SH-SY5Y (cell line): ENCODE measurements around the gene SMIM28.

Experiments used
- GATA2 ChIP-seq: IDR thresholded peaks from 2 replicates; pipeline ENCODE4 v1.6.1; 2011; ENCODE audit warnings: mild to moderate bottlenecking, low read depth, low read length
- GATA3 ChIP-seq: IDR thresholded peaks from 2 replicates; pipeline ENCODE4 v1.6.1; 2011; ENCODE audit warnings: low read depth, mild to moderate bottlenecking, low read length, moderate library complexity

DNA sequence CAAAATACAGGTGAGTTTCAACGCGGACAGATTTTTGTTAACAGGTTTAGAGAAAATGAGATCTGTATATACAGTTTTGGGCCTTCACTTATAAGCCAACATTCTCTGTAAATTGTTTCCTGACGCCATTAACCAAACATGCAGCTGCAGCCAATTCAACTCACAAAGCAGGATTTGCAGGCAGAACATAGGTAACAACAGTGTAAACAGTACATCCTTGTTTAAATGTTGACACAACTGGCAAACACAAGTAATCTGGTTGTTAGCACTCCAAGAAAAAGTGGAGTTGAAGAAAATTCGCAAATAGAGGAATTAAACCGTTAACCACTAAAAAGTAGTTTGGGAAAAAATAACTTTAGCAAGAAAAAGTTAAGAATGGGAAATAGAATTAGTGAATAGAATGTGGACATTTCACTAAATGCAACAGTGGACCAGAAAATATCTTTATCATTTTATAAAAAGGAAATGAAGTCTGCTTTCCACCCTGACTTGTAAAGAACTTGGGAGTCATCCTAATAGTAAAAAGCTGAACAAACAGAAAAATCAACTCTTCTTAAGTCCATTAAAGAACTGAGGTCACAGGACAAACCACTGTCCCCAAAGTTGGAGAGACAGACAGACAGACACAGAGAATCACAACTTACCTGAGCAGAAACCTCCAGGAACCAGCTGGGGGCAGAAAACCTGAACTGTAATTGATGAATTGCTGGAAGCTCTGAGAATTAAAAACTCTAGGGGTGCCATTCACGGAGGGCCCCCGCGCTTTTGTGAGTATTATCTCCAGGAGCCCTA, 10.1 kb downstream of the SMIM28 start:
- TF ChIP-seq GATA2 (no peak), GATA3 (no peak)
